HG03103 (cell line): ENCODE measurements around the gene CGB1.

ENCODE experiments used
- ATAC-seq: cut with Tn5 transposase; IDR thresholded peaks from one replicate; pipeline ENCODE4 v1.9.1; 2021; ENCODE audit warnings: low read depth; ENCODE audit not compliant: unreplicated experiment

Gene CGB1

GRCh38 chr19:48999481-49000325 lies 37.0 kb downstream of the CGB1 start:
- ATAC-seq, result no peak

- ATAC-seq, result no peak
Observed at GRCh38 chr19:48997972-48998371, 38.7 kb downstream of the CGB1 start.

- no peak for ATAC-seq
Observed at GRCh38 chr19:48994035-48994386, 42.7 kb downstream of the CGB1 start.

GRCh38 chr19:48993175-48994034 lies 43.3 kb downstream of the CGB1 start, which contains the start of the genes GYS1 and RUVBL2:
Gene GYS1 (minus strand): TSS chr19:48993309. CDS start chr19:48993112, 197 bp downstream.
Gene RUVBL2 (plus strand): TSS chr19:48993887. CDS start chr19:48993912, 25 bp downstream.
- peak; percentile 68 for ATAC-seq

GRCh38 chr19:48992581-48993174 lies 44.0 kb downstream of the CGB1 start:
- no peak for ATAC-seq

GRCh38 chr19:48991873-48992580 lies 44.7 kb downstream of the CGB1 start:
- no peak for ATAC-seq

GRCh38 chr19:48991011-48991609 lies 45.6 kb downstream of the CGB1 start:
- no peak for ATAC-seq

GRCh38 chr19:48990400-48990799 lies 46.3 kb downstream of the CGB1 start:
- ATAC-seq, result no peak

- no peak for ATAC-seq
Observed at GRCh38 chr19:48989701-48990291, 46.9 kb downstream of the CGB1 start.

- ATAC-seq, result no peak
Observed at GRCh38 chr19:48988860-48989259, 47.8 kb downstream of the CGB1 start.

GRCh38 chr19:48988286-48988685 lies 48.4 kb downstream of the CGB1 start:
- ATAC-seq, result no peak

- no peak for ATAC-seq
Observed at GRCh38 chr19:48987323-48987722, 49.4 kb downstream of the CGB1 start.

GRCh38 chr19:48986211-48986610 lies 50.5 kb downstream of the CGB1 start:
- no peak for ATAC-seq

- no peak for ATAC-seq
Observed at GRCh38 chr19:48985711-48986110, 51.0 kb downstream of the CGB1 start.
